ENCODE results near the gene C11orf21.
A peak's percentile ranks its signal among the peaks of the same experiment; 100 is the strongest.

Gene C11orf21

DNA sequence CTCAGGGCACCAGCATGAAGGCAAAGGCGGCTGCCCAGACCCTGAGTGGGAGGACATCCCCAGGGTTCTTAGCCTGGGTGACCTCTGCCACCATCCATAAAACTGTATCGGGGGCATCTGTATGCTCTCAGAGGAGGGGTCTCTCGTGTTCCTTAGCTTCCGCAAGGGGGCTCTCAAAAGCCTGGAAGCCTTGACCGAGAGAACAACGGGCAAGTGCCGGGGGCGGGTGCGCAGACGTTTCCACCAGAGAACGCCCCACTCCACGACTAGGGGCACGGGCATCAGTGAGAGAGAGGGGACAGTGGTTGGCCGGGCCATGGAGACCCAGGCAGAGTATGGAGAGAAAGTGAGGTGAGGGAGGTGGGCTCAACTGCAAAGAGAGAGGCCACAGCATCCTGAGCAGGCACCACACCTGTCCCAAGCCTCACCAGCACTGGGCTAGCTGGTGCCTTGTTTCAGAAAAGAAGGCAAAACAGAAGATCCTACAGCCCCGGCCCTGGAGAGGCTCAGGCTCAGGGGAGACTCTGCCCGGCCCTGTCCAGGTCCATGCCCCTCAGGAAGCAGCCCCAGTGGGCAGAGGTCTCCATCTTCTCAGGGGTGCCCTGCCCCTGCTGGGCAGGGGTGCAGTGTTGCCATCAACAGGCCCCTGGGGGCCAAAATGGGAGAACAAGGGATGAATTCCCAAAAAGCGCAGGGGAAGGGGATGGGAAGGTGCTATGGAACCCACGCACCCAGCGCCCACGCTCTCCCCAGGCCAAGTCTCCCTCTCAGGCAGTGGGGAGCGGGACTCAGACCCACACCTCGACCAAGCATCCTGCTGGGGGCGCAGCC, 6.0 kb upstream of the C11orf21 start:
- no peak overlapping the region for H3K4me3 ChIP-seq (ENCODE audit: low read depth, low read length)
- no peak for TF ChIP-seq CTCF (conservative IDR thresholded peaks at IDR 0.05; ENCODE audit: low read depth, low read length)
- no peak for DNase-seq (ENCODE audit: low read depth)

DNA sequence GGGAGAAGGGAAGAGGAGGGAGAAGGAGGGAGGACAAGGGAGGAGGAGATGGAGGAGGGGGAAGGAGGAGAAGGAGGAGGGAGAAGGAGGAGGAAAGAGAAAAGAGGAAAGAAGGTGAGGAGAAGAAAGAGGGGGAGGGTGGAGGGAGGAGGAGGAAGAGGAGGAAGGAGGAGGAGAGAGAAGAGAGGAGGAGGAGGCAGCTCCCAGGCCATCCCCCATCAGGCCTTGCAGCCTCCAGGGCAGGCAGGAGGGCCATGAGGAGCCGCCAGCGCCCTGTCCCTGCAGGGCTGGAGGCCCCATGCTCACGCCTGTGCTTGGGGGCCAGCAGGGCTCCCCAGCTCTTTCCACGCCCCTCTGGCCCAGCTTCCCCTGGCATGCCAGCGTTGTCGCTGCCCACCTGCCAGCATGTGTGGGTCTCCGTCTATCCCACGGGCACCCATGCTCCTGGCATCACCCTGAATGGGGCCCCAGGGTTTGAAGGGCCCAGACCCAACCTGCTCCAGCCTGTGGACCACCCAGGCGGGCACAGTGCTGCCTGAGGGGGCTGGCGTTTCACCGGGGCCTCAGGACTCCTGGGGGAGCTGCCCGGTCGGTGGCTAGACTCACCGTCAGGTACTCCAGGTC, 5.3 kb upstream of the C11orf21 start:
- peak; percentile 31 for DNase-seq (ENCODE audit: low read depth)
- no peak for TF ChIP-seq CTCF (conservative IDR thresholded peaks at IDR 0.05; ENCODE audit: low read depth, low read length)
- H3K4me3 ChIP-seq (ENCODE audit: low read depth, low read length) = no peak overlapping the region

DNA sequence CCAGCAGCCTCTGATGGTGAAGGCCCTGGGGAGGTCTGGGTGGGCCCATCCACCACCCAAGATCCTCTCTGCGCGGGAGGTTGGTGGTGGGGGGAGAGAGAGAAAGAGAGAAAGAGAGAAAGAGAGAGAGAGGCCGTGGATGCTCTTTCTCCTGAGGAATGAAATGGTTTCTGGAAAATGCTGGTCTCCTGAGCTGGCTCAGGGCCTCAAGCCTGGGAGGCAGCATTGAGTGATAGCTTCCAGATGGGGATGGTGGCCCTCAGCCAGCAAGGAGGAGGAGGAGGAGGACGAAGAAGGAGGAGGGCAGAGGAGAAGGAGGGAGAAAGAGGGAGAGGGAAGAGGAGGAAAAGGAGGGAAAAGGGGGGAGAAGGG, 4.7 kb upstream of the C11orf21 start:
- no peak overlapping the region for H3K4me3 ChIP-seq (ENCODE audit: low read depth, low read length)
- TF ChIP-seq CTCF (conservative IDR thresholded peaks at IDR 0.05; ENCODE audit: low read depth, low read length) = no peak
- DNase-seq (ENCODE audit: low read depth) = peak; percentile 52

GRCh38 chr11:2305788-2306451, 4.2 kb upstream of the C11orf21 start:
- TF ChIP-seq CTCF (conservative IDR thresholded peaks at IDR 0.05; ENCODE audit: low read depth, low read length) = no peak
- H3K4me3 ChIP-seq (ENCODE audit: low read depth, low read length) = no peak overlapping the region
- peak; percentile 59 for DNase-seq (ENCODE audit: low read depth)

DNA sequence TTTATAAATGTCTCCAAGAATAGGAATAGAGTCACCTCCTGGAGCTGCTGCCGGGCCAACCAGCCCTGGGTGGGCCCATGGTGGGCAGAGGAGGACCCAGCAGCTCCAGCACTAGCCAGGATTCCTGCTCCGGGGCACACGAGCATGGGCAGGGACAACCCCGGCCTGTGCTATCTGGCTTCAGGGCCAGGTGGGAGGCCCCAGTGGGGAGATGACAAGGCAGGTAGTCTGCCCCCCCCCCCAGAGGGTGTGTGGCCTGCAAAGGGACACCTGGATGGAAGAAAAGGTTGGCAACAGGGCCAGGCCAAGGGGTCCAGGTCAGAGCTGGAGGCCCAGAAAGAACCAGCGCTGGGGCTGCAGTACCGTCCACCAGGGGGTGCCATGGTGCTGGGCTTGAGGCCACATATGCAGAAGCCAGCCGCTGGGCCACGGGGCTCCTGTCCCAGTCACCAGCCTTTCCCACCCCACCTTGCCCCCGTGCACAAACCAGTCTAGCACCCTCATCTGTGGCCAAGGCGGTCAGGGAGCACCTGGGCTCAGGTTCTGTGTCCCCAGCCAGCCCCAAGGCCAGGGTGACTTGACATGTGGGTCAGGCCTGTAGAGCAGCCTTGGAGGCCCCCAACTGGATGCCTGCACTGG, 3.5 kb upstream of the C11orf21 start:
- no peak overlapping the region for H3K4me3 ChIP-seq (ENCODE audit: low read depth, low read length)
- peak; percentile 93 for TF ChIP-seq CTCF (conservative IDR thresholded peaks at IDR 0.05; ENCODE audit: low read depth, low read length)
- DNase-seq (ENCODE audit: low read depth) = peak; percentile 78

DNA sequence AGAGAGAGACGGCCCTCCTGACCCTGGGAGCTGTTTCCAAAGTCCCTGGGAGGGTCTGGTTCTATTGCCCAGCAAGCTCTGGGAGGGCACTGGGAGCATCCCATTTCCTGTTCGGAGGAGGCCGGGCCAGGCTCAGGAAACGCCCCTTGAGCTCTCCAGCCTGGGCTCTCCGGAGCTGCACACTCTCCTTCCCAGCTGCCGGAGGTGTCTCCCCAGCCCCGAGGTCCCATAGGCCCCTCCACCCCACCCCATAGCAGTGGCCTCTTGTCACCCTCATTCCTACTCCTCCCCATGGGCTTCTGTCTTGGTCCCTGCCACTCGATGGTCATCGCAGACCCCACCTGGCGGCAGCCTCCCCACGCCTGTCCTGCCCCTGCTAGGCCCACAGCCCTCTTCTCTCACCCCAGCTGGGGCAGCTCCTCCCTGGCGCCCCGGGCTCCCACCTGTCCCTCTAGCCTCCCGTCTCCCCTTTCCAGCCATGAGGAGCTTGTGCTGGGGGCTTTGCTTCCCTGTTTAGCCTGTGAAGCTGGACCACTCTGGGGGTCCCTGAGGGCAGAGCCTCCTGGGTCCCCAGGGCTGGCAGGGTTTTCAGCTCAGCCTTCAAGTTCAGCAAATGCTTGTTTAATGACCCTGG, 2.9 kb upstream of the C11orf21 start:
- TF ChIP-seq CTCF (conservative IDR thresholded peaks at IDR 0.05; ENCODE audit: low read depth, low read length) = no peak

More for the DNA sequence above, 2.9 kb upstream of the C11orf21 start:
- H3K4me3 ChIP-seq (ENCODE audit: low read depth, low read length) = no peak overlapping the region
- DNase-seq (ENCODE audit: low read depth) = no peak

Data from choroid plexus epithelial cell (primary cell).